ENCODE data around the gene GRM2. TPM values are rescaled to one million over a fixed set of nuclear protein-coding genes. Genes with fewer than 3 reads are reported as not detected.

GRM2 gene
- total RNA-seq, 1 experiment from 2014 or later, result 0.13 TPM

GRCh38 chr3:51729042-51729633, 22.3 kb downstream of the GRM2 start:
- Histone ChIP-seq H3K79me2 (ENCODE audit: low read depth) (no peaks in the 10 kb centered on the region), H3K9me3 (ENCODE audit: insufficient read depth, low read depth) (no peaks in the 10 kb centered on the region), H2AFZ (no peak overlapping the region), H3K27ac (no peak overlapping the region), H4K20me1 (ENCODE audit: insufficient read depth) (no peaks in the 10 kb centered on the region), H3K4me1 (replicated peaks; ENCODE audit: insufficient read depth) (no peaks in the 10 kb centered on the region), H3K27me3 (ENCODE audit: insufficient read depth, low read depth) (no peaks in the 10 kb centered on the region), H3K36me3 (ENCODE audit: low read depth) (no peaks in the 10 kb centered on the region), H3F3A (ENCODE audit: insufficient read depth, low read depth) (no peaks in the 10 kb centered on the region), H3K9me2 (ENCODE audit: insufficient read depth) (no peaks in the 10 kb centered on the region), H3K4me2 (no peak overlapping the region), H3K4me3 (no peak overlapping the region)
- no TSS peak for BruUV-seq (replicated peaks)
- intact Hi-C loops (cut with micrococcal nuclease; ENCODE audit: unreplicated experiment), result no loop called here
- no peak for DNase-seq
- TF ChIP-seq EZH2 (IDR thresholded peaks at IDR 0.05; ENCODE audit: low read depth) (no peak), CTCF (conservative IDR thresholded peaks at IDR 0.05) (no peak)
- ChIA-PET POLR2A (ENCODE audit: unreplicated experiment) (no interaction called here), CTCF (no interaction called here)

GRCh38 chr3:51733859-51734571, 27.1 kb downstream of the GRM2 start:
- POLR2A ChIA-PET (ENCODE audit: unreplicated experiment), result no interaction called here
- Histone ChIP-seq H3K27ac (no peak overlapping the region), H3K9me3 (ENCODE audit: insufficient read depth, low read depth) (no peaks in the 10 kb centered on the region), H3K4me3 (no peak overlapping the region), H3K27me3 (ENCODE audit: insufficient read depth, low read depth) (peaks cover 17% of the 10 kb centered on the region), H3F3A (ENCODE audit: insufficient read depth, low read depth) (no peaks in the 10 kb centered on the region), H3K79me2 (ENCODE audit: low read depth) (no peaks in the 10 kb centered on the region), H4K20me1 (ENCODE audit: insufficient read depth) (no peaks in the 10 kb centered on the region), H3K9me2 (ENCODE audit: insufficient read depth) (no peaks in the 10 kb centered on the region), H2AFZ (no peak overlapping the region), H3K4me1 (replicated peaks; ENCODE audit: insufficient read depth) (no peaks in the 10 kb centered on the region), H3K36me3 (ENCODE audit: low read depth) (no peaks in the 10 kb centered on the region), H3K4me2 (no peak overlapping the region)
- CTCF ChIA-PET, result no interaction called here
- DNase-seq, result no peak
- no TSS peak for BruUV-seq (replicated peaks)
- intact Hi-C loops (cut with micrococcal nuclease; ENCODE audit: unreplicated experiment), result no loop called here
- no peak for TF ChIP-seq CTCF (conservative IDR thresholded peaks at IDR 0.05)
- TF ChIP-seq EZH2 (IDR thresholded peaks at IDR 0.05; ENCODE audit: low read depth), result no peak

- no peaks in the 10 kb centered on the region for H3F3A ChIP-seq (ENCODE audit: insufficient read depth, low read depth)
- ChIA-PET CTCF (no interaction called here), POLR2A (ENCODE audit: unreplicated experiment) (no interaction called here)
- no peaks in the 10 kb centered on the region for H3K79me2 ChIP-seq (ENCODE audit: low read depth)
- no TSS peak for BruUV-seq (replicated peaks)
- H3K27me3 ChIP-seq (ENCODE audit: insufficient read depth, low read depth), result peaks cover 22% of the 10 kb centered on the region
- no peaks in the 10 kb centered on the region for H3K9me2 ChIP-seq (ENCODE audit: insufficient read depth)
- H3K36me3 ChIP-seq (ENCODE audit: low read depth), result no peaks in the 10 kb centered on the region
- no peak overlapping the region for H3K4me3 ChIP-seq
- TF ChIP-seq EZH2 (IDR thresholded peaks at IDR 0.05; ENCODE audit: low read depth) (no peak), CTCF (conservative IDR thresholded peaks at IDR 0.05) (no peak)
- no peak overlapping the region for H3K27ac ChIP-seq
- H3K4me1 ChIP-seq (replicated peaks; ENCODE audit: insufficient read depth), result no peaks in the 10 kb centered on the region
- no peak overlapping the region for H3K4me2 ChIP-seq
- H2AFZ ChIP-seq, result no peak overlapping the region
- intact Hi-C loops (cut with micrococcal nuclease; ENCODE audit: unreplicated experiment), result no loop called here
- no peaks in the 10 kb centered on the region for H4K20me1 ChIP-seq (ENCODE audit: insufficient read depth)
- no peak for DNase-seq
- H3K9me3 ChIP-seq (ENCODE audit: insufficient read depth, low read depth), result no peaks in the 10 kb centered on the region
Measured at GRCh38 chr3:51734572-51734907, 27.7 kb downstream of the GRM2 start.

Measured in PC-9 (cell line).